HEK293 (cell line): ENCODE measurements around the gene PGAP6.

Experiments used
- GLI2 ChIP-seq: fragments of 450-650 bp; formaldehyde crosslinking; IDR thresholded peaks from 2 replicates; pipeline ENCODE4; 2017; ENCODE audit warnings: missing biosample characterization, missing genetic modification characterization, low read depth, borderline replicate concordance
- GLIS1 ChIP-seq: fragments of 450-650 bp; formaldehyde crosslinking; IDR thresholded peaks from 2 replicates; pipeline ENCODE4 v1.5.1; 2016; ENCODE audit warnings: missing biosample characterization, missing genetic modification characterization
- IKZF3 ChIP-seq: fragments of 450-650 bp; IDR thresholded peaks from 2 replicates; pipeline ENCODE4 v1.5.0; 2018; ENCODE audit warnings: missing biosample characterization, mild to moderate bottlenecking, missing genetic modification characterization, moderate library complexity
- MEIS1 ChIP-seq: sonication (generic); formaldehyde crosslinking; IDR thresholded peaks from 2 replicates; pipeline ENCODE4 v1.8.1; 2022; ENCODE audit warnings: missing genetic modification reagents, mild to moderate bottlenecking, borderline replicate concordance
- TCF7L2 ChIP-seq: IDR thresholded peaks from 2 replicates; pipeline ENCODE4 v1.6.1; 2011; ENCODE audit warnings: low read depth, mild to moderate bottlenecking, inconsistent platforms, low read length, moderate library complexity, borderline replicate concordance
- TRIM28 ChIP-seq: IDR thresholded peaks from 2 replicates; pipeline ENCODE4 v1.6.1; 2011; ENCODE audit warnings: low read length, control low read depth, borderline replicate concordance
- YY1 ChIP-seq: fragments of 450-650 bp; formaldehyde crosslinking; IDR thresholded peaks from 2 replicates; pipeline ENCODE4 v1.5.1; 2018; ENCODE audit warnings: missing biosample characterization, missing genetic modification characterization
- ZBTB1 ChIP-seq: fragments of 450-650 bp; formaldehyde crosslinking; IDR thresholded peaks from 2 replicates; pipeline ENCODE4 v1.5.1; 2016; ENCODE audit warnings: missing biosample characterization, missing genetic modification characterization
- ZBTB48 ChIP-seq: fragments of 450-650 bp; formaldehyde crosslinking; IDR thresholded peaks from 2 replicates; pipeline ENCODE4 v1.5.1; 2016; ENCODE audit warnings: missing biosample characterization, missing genetic modification characterization
- ZFHX2 ChIP-seq: fragments of 450-650 bp; formaldehyde crosslinking; conservative IDR thresholded peaks from 2 replicates; pipeline ENCODE4 v1.5.1; 2016; ENCODE audit warnings: missing biosample characterization, missing genetic modification characterization
- ZFP37 ChIP-seq: fragments of 450-650 bp; formaldehyde crosslinking; IDR thresholded peaks from 2 replicates; pipeline ENCODE4 v1.5.1; 2016; ENCODE audit warnings: missing biosample characterization, missing genetic modification characterization
- ZIC2 ChIP-seq: fragments of 450-650 bp; formaldehyde crosslinking; IDR thresholded peaks from 2 replicates; pipeline ENCODE4 v1.5.1; 2016; ENCODE audit warnings: missing biosample characterization, missing genetic modification characterization
- ZNF138 ChIP-seq: fragments of 450-650 bp; formaldehyde crosslinking; IDR thresholded peaks from 2 replicates; pipeline ENCODE4 v1.5.1; 2016; ENCODE audit warnings: missing biosample characterization, missing genetic modification characterization, borderline replicate concordance
- ZNF146 ChIP-seq: fragments of 450-650 bp; formaldehyde crosslinking; IDR thresholded peaks from 2 replicates; pipeline ENCODE4 v1.5.1; 2016; ENCODE audit warnings: missing biosample characterization, missing genetic modification characterization
- ZNF184 ChIP-seq: fragments of 450-650 bp; IDR thresholded peaks from 2 replicates; pipeline ENCODE4 v1.5.1; 2018; ENCODE audit warnings: missing biosample characterization, mild to moderate bottlenecking, missing genetic modification characterization
- ZNF24 ChIP-seq: fragments of 450-650 bp; formaldehyde crosslinking; IDR thresholded peaks from 2 replicates; pipeline ENCODE4 v1.5.1; 2016; ENCODE audit warnings: missing biosample characterization, missing genetic modification characterization
- ZNF292 ChIP-seq: fragments of 450-650 bp; formaldehyde crosslinking; IDR thresholded peaks from 2 replicates; pipeline ENCODE4 v1.5.1; 2016; ENCODE audit warnings: low read depth, missing biosample characterization, missing genetic modification characterization, borderline replicate concordance
- ZNF335 ChIP-seq: fragments of 450-650 bp; formaldehyde crosslinking; conservative IDR thresholded peaks from 2 replicates; pipeline ENCODE4 v1.5.1; 2016; ENCODE audit warnings: missing biosample characterization, missing genetic modification characterization
- ZNF341 ChIP-seq: fragments of 450-650 bp; formaldehyde crosslinking; IDR thresholded peaks from 2 replicates; pipeline ENCODE4; 2016; ENCODE audit warnings: low read depth, missing biosample characterization, missing genetic modification characterization
- ZNF391 ChIP-seq: fragments of 450-650 bp; formaldehyde crosslinking; IDR thresholded peaks from 2 replicates; pipeline ENCODE4 v1.5.1; 2016; ENCODE audit warnings: low read depth, missing biosample characterization, missing genetic modification characterization, borderline replicate concordance
- ZNF560 ChIP-seq: fragments of 450-650 bp; formaldehyde crosslinking; IDR thresholded peaks from 2 replicates; pipeline ENCODE4 v1.5.1; 2017; ENCODE audit warnings: missing biosample characterization, missing genetic modification characterization, borderline replicate concordance
- ZNF561 ChIP-seq: fragments of 450-650 bp; IDR thresholded peaks from 2 replicates; pipeline ENCODE4 v1.5.1; 2018; ENCODE audit warnings: missing biosample characterization, missing genetic modification characterization, borderline replicate concordance
- ZNF624 ChIP-seq: fragments of 450-650 bp; formaldehyde crosslinking; IDR thresholded peaks from 2 replicates; pipeline ENCODE4 v1.5.1; 2017; ENCODE audit warnings: missing biosample characterization, missing genetic modification characterization
- ZNF660 ChIP-seq: fragments of 450-650 bp; IDR thresholded peaks from 2 replicates; pipeline ENCODE4 v1.5.1; 2018; ENCODE audit warnings: missing biosample characterization, mild to moderate bottlenecking, missing genetic modification characterization
- ZNF701 ChIP-seq: fragments of 450-650 bp; formaldehyde crosslinking; IDR thresholded peaks from 2 replicates; pipeline ENCODE4 v1.5.1; 2016; ENCODE audit warnings: missing biosample characterization, missing genetic modification characterization
- ZNF707 ChIP-seq: fragments of 450-650 bp; formaldehyde crosslinking; IDR thresholded peaks from 2 replicates; pipeline ENCODE4 v1.5.1; 2016; ENCODE audit warnings: missing biosample characterization, missing genetic modification characterization
- ZNF792 ChIP-seq: fragments of 450-650 bp; formaldehyde crosslinking; IDR thresholded peaks from 2 replicates; pipeline ENCODE4 v1.5.1; 2016; ENCODE audit warnings: missing biosample characterization, missing genetic modification characterization
- ZNF830 ChIP-seq: fragments of 450-650 bp; IDR thresholded peaks from 2 replicates; pipeline ENCODE4 v1.5.0; 2018; ENCODE audit warnings: missing biosample characterization, missing genetic modification characterization, low read depth, mild to moderate bottlenecking, moderate library complexity
- ZNF843 ChIP-seq: fragments of 450-650 bp; formaldehyde crosslinking; IDR thresholded peaks from 2 replicates; pipeline ENCODE4 v1.5.1; 2016; ENCODE audit warnings: missing biosample characterization, missing genetic modification characterization
- TF ChIP-seq, protein P1 (sequence below): fragments of 450-650 bp; formaldehyde crosslinking; IDR thresholded peaks from 2 replicates; pipeline ENCODE4 v1.5.1; 2016; ENCODE audit warnings: missing biosample characterization, missing genetic modification characterization
- TF ChIP-seq, protein P2 (sequence below): fragments of 450-650 bp; formaldehyde crosslinking; IDR thresholded peaks from 2 replicates; pipeline ENCODE4 v1.5.1; 2016; ENCODE audit warnings: missing biosample characterization, missing genetic modification characterization
- TF ChIP-seq, protein P3 (sequence below): fragments of 450-650 bp; formaldehyde crosslinking; IDR thresholded peaks from 2 replicates; pipeline ENCODE4 v1.5.1; 2016; ENCODE audit warnings: missing biosample characterization, missing genetic modification characterization
- TF ChIP-seq, protein P4 (sequence below): fragments of 450-650 bp; formaldehyde crosslinking; IDR thresholded peaks from 2 replicates; pipeline ENCODE4 v1.5.1; 2016; ENCODE audit warnings: missing biosample characterization, missing genetic modification characterization
- TF ChIP-seq, protein P5 (sequence below): fragments of 450-650 bp; formaldehyde crosslinking; IDR thresholded peaks from 2 replicates; pipeline ENCODE4 v1.5.1; 2016; ENCODE audit warnings: missing biosample characterization, missing genetic modification characterization, borderline replicate concordance

Gene PGAP6

DNA sequence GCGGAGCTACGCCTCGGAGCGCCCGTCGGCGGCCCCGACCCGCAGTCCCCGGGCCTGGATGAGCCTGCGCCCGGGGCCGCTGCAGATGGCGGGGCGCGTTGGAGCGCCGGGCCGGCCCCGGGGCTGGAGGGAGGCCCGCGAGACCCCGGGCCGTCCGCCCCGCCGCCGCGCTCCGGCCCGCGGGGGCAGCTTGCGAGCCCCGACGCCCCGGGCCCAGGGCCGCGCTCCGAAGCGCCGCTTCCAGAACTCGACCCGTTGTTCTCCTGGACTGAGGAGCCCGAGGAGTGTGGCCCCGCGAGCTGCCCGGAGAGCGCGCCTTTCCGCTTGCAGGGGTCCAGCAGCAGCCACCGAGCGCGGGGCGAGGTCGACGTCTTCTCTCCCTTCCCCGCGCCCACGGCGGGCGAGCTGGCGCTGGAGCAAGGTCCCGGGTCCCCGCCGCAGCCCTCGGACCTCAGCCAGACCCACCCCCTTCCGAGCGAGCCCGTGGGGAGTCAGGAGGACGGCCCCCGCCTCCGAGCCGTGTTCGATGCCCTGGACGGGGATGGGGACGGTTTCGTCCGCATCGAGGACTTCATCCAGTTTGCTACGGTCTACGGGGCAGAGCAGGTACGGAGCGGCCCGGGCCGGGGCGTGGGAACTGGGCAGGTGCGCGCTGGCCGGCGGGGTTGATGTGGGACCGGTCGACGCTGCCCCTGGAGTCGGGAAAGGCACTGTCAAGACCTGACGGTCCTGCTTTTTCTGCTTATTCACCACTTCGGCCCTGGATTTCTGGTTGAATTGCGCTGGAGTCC lies 44.5 kb upstream of the PGAP6 start (continued):
- TF ChIP-seq, protein P1, sequence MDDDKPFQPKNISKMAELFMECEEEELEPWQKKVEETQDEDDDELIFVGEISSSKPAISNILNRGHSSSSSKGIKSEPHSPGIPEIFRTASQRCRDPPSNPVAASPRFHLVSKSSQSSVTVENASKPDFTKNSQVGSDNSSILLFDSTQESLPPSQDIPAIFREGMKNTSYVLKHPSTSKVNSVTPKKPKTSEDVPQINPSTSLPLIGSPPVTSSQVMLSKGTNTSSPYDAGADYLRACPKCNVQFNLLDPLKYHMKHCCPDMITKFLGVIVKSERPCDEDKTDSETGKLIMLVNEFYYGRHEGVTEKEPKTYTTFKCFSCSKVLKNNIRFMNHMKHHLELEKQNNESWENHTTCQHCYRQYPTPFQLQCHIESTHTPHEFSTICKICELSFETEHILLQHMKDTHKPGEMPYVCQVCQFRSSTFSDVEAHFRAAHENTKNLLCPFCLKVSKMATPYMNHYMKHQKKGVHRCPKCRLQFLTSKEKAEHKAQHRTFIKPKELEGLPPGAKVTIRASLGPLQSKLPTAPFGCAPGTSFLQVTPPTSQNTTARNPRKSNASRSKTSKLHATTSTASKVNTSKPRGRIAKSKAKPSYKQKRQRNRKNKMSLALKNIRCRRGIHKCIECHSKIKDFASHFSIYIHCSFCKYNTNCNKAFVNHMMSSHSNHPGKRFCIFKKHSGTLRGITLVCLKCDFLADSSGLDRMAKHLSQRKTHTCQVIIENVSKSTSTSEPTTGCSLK (tag by site-specific recombination) = no peak
- TF ChIP-seq ZBTB48 (tag by site-specific recombination) = no peak
- no peak for TF ChIP-seq ZNF701 (tag by site-specific recombination)
- no peak for TF ChIP-seq MEIS1
- TF ChIP-seq, protein P2, sequence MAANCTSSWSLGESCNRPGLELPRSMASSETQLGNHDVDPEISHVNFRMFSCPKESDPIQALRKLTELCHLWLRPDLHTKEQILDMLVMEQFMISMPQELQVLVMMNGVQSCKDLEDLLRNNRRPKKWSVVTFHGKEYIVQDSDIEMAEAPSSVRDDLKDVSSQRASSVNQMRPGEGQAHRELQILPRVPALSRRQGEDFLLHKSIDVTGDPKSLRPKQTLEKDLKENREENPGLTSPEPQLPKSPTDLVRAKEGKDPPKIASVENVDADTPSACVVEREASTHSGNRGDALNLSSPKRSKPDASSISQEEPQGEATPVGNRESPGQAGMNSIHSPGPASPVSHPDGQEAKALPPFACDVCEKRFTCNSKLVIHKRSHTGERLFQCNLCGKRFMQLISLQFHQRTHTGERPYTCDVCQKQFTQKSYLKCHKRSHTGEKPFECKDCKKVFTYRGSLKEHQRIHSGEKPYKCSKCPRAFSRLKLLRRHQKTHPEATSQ (tag by site-specific recombination) = no peak
- TF ChIP-seq IKZF3 (tag by site-specific recombination) = no peak
- no peak for TF ChIP-seq ZNF624
- TF ChIP-seq ZNF843 (tag by site-specific recombination) = no peak
- TF ChIP-seq ZNF560 = no peak
- no peak for TF ChIP-seq ZNF830 (tag by site-specific recombination)
- TF ChIP-seq, protein P3, sequence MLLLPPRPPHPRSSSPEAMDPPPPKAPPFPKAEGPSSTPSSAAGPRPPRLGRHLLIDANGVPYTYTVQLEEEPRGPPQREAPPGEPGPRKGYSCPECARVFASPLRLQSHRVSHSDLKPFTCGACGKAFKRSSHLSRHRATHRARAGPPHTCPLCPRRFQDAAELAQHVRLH (tag by site-specific recombination) = no peak
- TF ChIP-seq ZNF660 (tag by site-specific recombination) = no peak
- peak; percentile 76; the same call in 1 of the 2 replicates for TF ChIP-seq ZFP37 (tag by site-specific recombination)
- no peak for TF ChIP-seq GLI2 (tag by site-specific recombination)
- no peak for TF ChIP-seq ZBTB1
- no peak for TF ChIP-seq ZNF146
- TF ChIP-seq TRIM28 = no peak
- TF ChIP-seq ZNF792 (tag by site-specific recombination) = no peak
- TF ChIP-seq ZNF138 = no peak
- TF ChIP-seq, protein P4, sequence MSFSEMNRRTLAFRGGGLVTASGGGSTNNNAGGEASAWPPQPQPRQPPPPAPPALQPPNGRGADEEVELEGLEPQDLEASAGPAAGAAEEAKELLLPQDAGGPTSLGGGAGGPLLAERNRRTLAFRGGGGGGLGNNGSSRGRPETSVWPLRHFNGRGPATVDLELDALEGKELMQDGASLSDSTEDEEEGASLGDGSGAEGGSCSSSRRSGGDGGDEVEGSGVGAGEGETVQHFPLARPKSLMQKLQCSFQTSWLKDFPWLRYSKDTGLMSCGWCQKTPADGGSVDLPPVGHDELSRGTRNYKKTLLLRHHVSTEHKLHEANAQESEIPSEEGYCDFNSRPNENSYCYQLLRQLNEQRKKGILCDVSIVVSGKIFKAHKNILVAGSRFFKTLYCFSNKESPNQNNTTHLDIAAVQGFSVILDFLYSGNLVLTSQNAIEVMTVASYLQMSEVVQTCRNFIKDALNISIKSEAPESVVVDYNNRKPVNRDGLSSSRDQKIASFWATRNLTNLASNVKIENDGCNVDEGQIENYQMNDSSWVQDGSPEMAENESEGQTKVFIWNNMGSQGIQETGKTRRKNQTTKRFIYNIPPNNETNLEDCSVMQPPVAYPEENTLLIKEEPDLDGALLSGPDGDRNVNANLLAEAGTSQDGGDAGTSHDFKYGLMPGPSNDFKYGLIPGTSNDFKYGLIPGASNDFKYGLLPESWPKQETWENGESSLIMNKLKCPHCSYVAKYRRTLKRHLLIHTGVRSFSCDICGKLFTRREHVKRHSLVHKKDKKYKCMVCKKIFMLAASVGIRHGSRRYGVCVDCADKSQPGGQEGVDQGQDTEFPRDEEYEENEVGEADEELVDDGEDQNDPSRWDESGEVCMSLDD (tag by site-specific recombination) = no peak
- no peak; the same call in 1 of the 2 replicates for TF ChIP-seq ZNF335 (tag by site-specific recombination)
- no peak for TF ChIP-seq YY1 (tag by site-specific recombination)
- TF ChIP-seq GLIS1 = no peak
- no peak for TF ChIP-seq ZNF391 (tag by site-specific recombination)
- no peak for TF ChIP-seq ZNF341 (tag by site-specific recombination)
- TF ChIP-seq ZNF707 (tag by site-specific recombination) = no peak
- no peak for TF ChIP-seq ZNF292 (tag by site-specific recombination)
- no peak for TF ChIP-seq ZIC2
- no peak for TF ChIP-seq ZNF24 (tag by site-specific recombination)
- TF ChIP-seq ZNF184 (tag by site-specific recombination) = no peak
- TF ChIP-seq, protein P5, sequence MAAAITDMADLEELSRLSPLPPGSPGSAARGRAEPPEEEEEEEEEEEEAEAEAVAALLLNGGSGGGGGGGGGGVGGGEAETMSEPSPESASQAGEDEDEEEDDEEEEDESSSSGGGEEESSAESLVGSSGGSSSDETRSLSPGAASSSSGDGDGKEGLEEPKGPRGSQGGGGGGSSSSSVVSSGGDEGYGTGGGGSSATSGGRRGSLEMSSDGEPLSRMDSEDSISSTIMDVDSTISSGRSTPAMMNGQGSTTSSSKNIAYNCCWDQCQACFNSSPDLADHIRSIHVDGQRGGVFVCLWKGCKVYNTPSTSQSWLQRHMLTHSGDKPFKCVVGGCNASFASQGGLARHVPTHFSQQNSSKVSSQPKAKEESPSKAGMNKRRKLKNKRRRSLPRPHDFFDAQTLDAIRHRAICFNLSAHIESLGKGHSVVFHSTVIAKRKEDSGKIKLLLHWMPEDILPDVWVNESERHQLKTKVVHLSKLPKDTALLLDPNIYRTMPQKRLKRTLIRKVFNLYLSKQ (tag by site-specific recombination) = no peak
- TF ChIP-seq TCF7L2 = no peak
- peak; percentile 37 for TF ChIP-seq ZFHX2
- TF ChIP-seq ZNF561 = 0 out of 2 replicates have a peak, but pooled peaks have one; percentile 48
